Ascending aorta (tissue), 2 donors: ENCODE data around the gene TEX264. TPM values are rescaled to one million over a fixed set of nuclear protein-coding genes. Genes with fewer than 3 reads are reported as not detected.

Source experiments
- DNase-seq, 2 donors: peaks; one replicate each; pipeline ENCODE4 v3.0.0-alpha.2; 2019; ENCODE audit warnings: low spot score in 2 of 2
- H3K27ac ChIP-seq, 2 donors: fragments of 200-600 bp; sonication (generic); one replicate each; pipeline ENCODE4 v1.5.1; 2016 to 2017; ENCODE audit warnings: mild to moderate bottlenecking in 1 of 2
- H3K27me3 ChIP-seq: fragments of 200-600 bp; sonication (generic); one replicate; pipeline ENCODE4 v1.5.1; 2017
- H3K36me3 ChIP-seq, 2 donors: fragments of 200-600 bp; sonication (generic); one replicate each; pipeline ENCODE4 v1.5.1; 2016
- H3K4me1 ChIP-seq, 2 donors: fragments of 200-600 bp; sonication (generic); one replicate each; pipeline ENCODE4 v1.5.1; 2016 to 2017; ENCODE audit warnings: mild to moderate bottlenecking in 1 of 2
- H3K4me3 ChIP-seq, 2 donors: fragments of 200-600 bp; sonication (generic); one replicate each; pipeline ENCODE4 v1.5.1; 2016 to 2017; ENCODE audit warnings: mild to moderate bottlenecking in 1 of 2
- H3K9me3 ChIP-seq, 2 donors: fragments of 200-600 bp; sonication (generic); one replicate each; pipeline ENCODE4 v1.5.1; 2016
- intact Hi-C: fragments of 100-400 bp; cut with DNase I; formaldehyde crosslinking; loops from one replicate; pipeline ENCODE4 v1.15.1; 2023
- total RNA-seq: library from RNA; depleted of rRNA; stranded (reverse); fragments of >200 nt; gene quantifications from one replicate; pipeline ENCODE4 v1.1.0, GENCODE V29; 2016
- TF ChIP-seq, protein P1 (sequence below), 3 experiments: fragments of 200-600 bp in 2 of 3; fragments of 450-650 bp in 1 of 3; sonication (generic) in 2 of 3; IDR thresholded peaks; one replicate each; pipeline ENCODE4 v1.5.1; 2016 to 2019; ENCODE audit warnings: antibody characterized with exemption in 3 of 3, mild to moderate bottlenecking in 1 of 3, moderate library complexity in 1 of 3

Gene TEX264
- total RNA-seq, 1 donor from 2014 or later, result 69.1 TPM

DNA sequence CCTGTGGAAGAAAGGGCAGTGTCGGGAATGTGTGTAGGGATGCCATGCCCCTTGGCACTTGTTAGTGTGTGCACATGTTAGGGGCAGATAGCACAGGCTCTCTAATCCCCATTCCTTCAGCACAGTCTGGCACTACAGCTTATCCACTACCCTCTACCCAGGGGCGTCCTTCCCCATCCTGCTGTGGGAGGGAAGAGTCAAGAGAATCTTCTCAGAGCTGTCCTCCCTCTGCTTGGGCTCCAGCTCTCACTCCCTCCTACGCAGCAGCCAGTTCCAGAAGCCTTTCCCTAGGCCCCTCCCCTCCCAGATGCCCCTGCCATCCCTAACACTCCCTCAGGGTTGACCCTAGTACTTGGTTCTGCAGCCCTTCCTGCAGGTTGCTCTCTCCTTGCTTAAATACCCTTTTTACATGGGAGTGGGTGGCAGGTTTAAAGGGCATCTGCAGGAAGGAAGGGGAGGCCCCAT is 35.0 kb downstream of the TEX264 start:
- Histone ChIP-seq H3K27me3 (no peaks in the 10 kb centered on the region), H3K27ac (no peak overlapping the region), H3K9me3 (no peaks in the 10 kb centered on the region), H3K4me1 (no peaks in the 10 kb centered on the region), H3K4me3 (no peak overlapping the region), H3K36me3 (peaks cover 9 to 36% of the 10 kb centered on the region in 2 donors)
- TF ChIP-seq, protein P1, sequence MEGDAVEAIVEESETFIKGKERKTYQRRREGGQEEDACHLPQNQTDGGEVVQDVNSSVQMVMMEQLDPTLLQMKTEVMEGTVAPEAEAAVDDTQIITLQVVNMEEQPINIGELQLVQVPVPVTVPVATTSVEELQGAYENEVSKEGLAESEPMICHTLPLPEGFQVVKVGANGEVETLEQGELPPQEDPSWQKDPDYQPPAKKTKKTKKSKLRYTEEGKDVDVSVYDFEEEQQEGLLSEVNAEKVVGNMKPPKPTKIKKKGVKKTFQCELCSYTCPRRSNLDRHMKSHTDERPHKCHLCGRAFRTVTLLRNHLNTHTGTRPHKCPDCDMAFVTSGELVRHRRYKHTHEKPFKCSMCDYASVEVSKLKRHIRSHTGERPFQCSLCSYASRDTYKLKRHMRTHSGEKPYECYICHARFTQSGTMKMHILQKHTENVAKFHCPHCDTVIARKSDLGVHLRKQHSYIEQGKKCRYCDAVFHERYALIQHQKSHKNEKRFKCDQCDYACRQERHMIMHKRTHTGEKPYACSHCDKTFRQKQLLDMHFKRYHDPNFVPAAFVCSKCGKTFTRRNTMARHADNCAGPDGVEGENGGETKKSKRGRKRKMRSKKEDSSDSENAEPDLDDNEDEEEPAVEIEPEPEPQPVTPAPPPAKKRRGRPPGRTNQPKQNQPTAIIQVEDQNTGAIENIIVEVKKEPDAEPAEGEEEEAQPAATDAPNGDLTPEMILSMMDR (IDR thresholded peaks at IDR 0.05), result no peak
- intact Hi-C loops, result no loop called here
- no peak for DNase-seq

DNA sequence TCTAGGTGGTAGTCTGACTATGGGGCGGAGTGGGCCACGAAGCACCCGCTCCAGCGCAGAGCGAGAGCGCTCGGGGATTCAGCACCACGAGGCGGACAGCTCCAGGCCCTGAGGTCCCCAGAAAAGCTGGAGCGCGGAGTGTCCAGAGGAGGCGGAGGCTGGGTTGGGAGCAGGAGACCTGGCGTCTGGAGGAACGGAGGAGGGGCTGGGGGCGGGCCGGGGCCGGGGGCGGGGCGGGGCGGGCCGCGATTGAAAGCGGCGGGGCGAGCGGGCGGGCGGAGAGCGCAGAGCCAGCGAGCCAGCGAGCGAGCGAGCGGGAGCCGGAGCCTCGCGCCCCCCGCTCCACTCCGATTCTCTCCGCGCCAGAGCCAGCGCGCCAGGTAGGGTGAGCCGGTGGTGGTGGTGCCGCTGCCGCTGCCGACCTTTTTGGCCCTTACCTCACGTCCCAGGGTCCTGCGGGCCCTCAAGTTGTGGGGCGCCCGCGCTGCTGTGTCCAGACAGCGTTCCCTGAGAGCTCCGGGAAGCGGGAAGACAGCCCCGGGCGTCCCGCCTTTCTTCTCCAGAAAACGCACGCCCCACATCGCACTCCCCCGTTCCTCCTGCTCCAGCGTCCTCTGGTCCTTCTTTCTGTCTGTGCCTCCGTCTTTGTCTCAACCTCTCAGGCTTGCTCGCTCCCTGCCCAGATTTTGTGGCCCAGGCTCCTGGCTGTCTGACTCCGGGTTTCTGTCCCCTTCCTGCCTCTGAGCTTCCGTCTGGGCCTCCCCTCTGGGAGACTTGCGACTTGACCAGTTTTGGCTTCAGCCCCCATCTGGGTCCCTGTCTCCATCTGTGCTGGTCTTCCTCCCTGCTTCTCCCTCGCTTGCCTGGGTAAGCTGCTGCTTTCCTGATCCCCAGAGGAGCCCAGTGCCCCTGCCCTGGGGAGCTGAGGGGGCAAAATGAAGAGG is 36.0 kb downstream of the TEX264 start, which contains the start of gene GRM2:
GRM2 (plus strand) TSS at position 281 of the 944 bp plus-strand sequence. CDS start 1,916 bp downstream, outside the sequence.
- peak within 1 kb of the TSS; percentile 33 to 61 for H3K4me3 ChIP-seq
- no peaks in the 10 kb centered on the region for H3K9me3 ChIP-seq
- peaks cover 9 to 27% of the 10 kb centered on the region in 2 donors for H3K36me3 ChIP-seq
- H3K27ac ChIP-seq, result no peak within 1 kb of the TSS
- H3K27me3 ChIP-seq, result no peaks in the 10 kb centered on the region
- DNase-seq, result peak in 1 of 2 donors; percentile 69
- no peaks in the 10 kb centered on the region for H3K4me1 ChIP-seq
- TF ChIP-seq, protein P1 (IDR thresholded peaks at IDR 0.05), result no peak
- intact Hi-C loops, result no loop called here

DNA sequence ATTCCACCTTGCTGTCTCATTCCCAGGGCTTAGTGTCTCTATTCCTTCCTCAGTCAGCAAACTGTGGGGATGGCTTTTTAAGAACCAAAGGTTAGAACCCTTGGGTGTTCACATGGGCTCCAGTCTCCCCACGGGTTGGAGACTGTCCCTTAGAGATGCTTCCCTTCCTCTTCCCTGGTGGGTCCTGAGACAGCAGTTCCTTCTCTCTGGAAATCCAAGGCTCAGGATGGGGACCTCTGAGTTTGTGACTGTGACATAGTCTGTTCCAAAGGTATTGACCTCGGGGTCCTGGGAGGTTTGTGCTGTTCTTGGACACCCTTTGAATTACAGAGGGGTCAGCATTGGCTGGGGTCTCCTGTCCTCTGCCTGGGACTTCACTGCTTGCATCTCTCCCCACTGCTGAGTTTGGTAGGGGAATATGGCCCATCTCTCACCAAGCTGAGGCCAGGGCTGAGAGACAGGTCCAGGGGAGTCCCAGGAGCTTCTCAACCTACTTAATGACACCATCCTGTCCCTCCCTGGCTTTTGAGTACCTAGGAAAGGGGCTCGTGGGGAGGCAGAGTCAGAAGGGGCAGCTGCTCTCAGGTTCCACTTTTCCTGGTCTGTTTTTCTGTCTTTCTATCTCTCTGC is 37.3 kb downstream of the TEX264 start:
- H3K4me1 ChIP-seq, result no peaks in the 10 kb centered on the region

DNA sequence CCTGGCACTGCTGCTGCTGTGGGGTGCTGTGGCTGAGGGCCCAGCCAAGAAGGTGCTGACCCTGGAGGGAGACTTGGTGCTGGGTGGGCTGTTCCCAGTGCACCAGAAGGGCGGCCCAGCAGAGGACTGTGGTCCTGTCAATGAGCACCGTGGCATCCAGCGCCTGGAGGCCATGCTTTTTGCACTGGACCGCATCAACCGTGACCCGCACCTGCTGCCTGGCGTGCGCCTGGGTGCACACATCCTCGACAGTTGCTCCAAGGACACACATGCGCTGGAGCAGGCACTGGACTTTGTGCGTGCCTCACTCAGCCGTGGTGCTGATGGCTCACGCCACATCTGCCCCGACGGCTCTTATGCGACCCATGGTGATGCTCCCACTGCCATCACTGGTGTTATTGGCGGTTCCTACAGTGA is 38.0 kb downstream of the TEX264 start:
- Histone ChIP-seq H3K9me3 (no peaks in the 10 kb centered on the region), H3K27me3 (no peaks in the 10 kb centered on the region), H3K4me1 (no peaks in the 10 kb centered on the region), H3K27ac (no peak overlapping the region), H3K36me3 (peaks cover 0 to 8% of the 10 kb centered on the region in 2 donors), H3K4me3 (no peak overlapping the region)
- intact Hi-C loops, result no loop called here
- TF ChIP-seq, protein P1 (IDR thresholded peaks at IDR 0.05), result no peak
- DNase-seq, result no peak

More for the DNA sequence above, 37.3 kb downstream of the TEX264 start:
- Histone ChIP-seq H3K9me3 (no peaks in the 10 kb centered on the region), H3K36me3 (peaks cover 3 to 15% of the 10 kb centered on the region in 2 donors), H3K4me3 (no peak overlapping the region), H3K27ac (no peak overlapping the region), H3K27me3 (no peaks in the 10 kb centered on the region)
- TF ChIP-seq, protein P1 (IDR thresholded peaks at IDR 0.05), result no peak
- intact Hi-C loops, result no loop called here
- DNase-seq, result no peak

DNA sequence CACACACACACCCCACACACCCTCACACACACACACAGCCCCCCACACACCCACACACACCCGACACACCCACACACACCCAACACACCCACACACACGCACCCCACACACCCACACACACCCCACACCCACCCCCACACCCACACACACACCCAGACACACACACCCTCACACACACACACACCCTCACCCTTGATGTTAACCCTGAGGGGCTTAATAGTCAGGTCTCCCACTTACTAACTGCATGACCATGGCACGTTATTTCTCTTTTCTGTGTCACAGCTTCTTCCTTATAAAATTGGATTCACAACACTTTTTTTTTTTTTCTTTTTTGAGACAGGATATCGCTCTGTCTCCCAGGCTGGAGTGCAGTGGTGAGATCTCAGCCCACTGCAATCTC is 38.6 kb downstream of the TEX264 start:
- Histone ChIP-seq H3K4me1 (no peaks in the 10 kb centered on the region), H3K4me3 (no peak overlapping the region), H3K27ac (no peak overlapping the region), H3K36me3 (peaks cover 0 to 2% of the 10 kb centered on the region in 2 donors), H3K9me3 (no peaks in the 10 kb centered on the region), H3K27me3 (no peaks in the 10 kb centered on the region)
- DNase-seq, result peak in 1 of 2 donors; percentile 21
- intact Hi-C loops, result no loop called here
- TF ChIP-seq, protein P1 (IDR thresholded peaks at IDR 0.05), result no peak
